K562 (cell line): ENCODE results near the gene ENKUR. TPM values are rescaled to one million over a fixed set of nuclear protein-coding genes. Genes with fewer than 3 reads are reported as not detected.
A peak's percentile ranks its signal among the peaks of the same experiment; 100 is the strongest.

Experiments
- BACH1 ChIP-seq: fragments of 200-800 bp; sonication (Bioruptor generic); IDR thresholded peaks from 2 replicates; pipeline ENCODE4 v1.6.1; 2016; ENCODE audit warnings: missing genetic modification characterization, missing compliant biosample characterization
- DIDO1 ChIP-seq: fragments of 450-650 bp; IDR thresholded peaks from 2 replicates; pipeline ENCODE4 v1.6.1; 2016; ENCODE audit warnings: low read depth, missing biosample characterization, missing genetic modification characterization
- E4F1 ChIP-seq: fragments of 250-450 bp; sonication (Bioruptor Pico); IDR thresholded peaks from 2 replicates; pipeline ENCODE4 v1.5.0; 2021; ENCODE audit warnings: mild to moderate bottlenecking, borderline replicate concordance
- FOXM1 ChIP-seq, 2 experiments: fragments of 450-650 bp in 1 of 2; sonication (generic) in 1 of 2; formaldehyde crosslinking in 1 of 2; IDR thresholded peaks; 2 replicates each; pipeline versions ENCODE4 v1.6.1 to v1.9.0; 2017 to 2022; ENCODE audit warnings: low read depth in 2 of 2, mild to moderate bottlenecking in 2 of 2, missing genetic modification reagents in 1 of 2, moderate library complexity in 1 of 2
- FUS ChIP-seq: fragments of 200-400 bp; formaldehyde crosslinking; optimal IDR thresholded peaks from 2 replicates; pipeline ENCODE3; 2017; ENCODE audit warnings: low read depth, low read length
- HNRNPH1 ChIP-seq: fragments of 200-400 bp; formaldehyde crosslinking; optimal IDR thresholded peaks from 2 replicates; pipeline ENCODE3; 2017; ENCODE audit warnings: low read depth, mild to moderate bottlenecking, low read length, moderate library complexity
- SNAPC5 ChIP-seq: fragments of 250-450 bp; sonication (Bioruptor Pico); IDR thresholded peaks from 2 replicates; pipeline ENCODE4 v1.8.0; 2021; ENCODE audit warnings: moderate library complexity, mild to moderate bottlenecking, inconsistent platforms
- SRSF1 ChIP-seq: fragments of 200-400 bp; formaldehyde crosslinking; IDR thresholded peaks from 2 replicates; pipeline ENCODE4 v1.6.1; 2017; ENCODE audit warnings: mild to moderate bottlenecking, low read depth, low read length, moderate library complexity
- SRSF7 ChIP-seq: fragments of 200-400 bp; formaldehyde crosslinking; optimal IDR thresholded peaks from 2 replicates; pipeline ENCODE3; 2017; ENCODE audit warnings: mild to moderate bottlenecking, low read depth, low read length
- STAT5A ChIP-seq: IDR thresholded peaks from 2 replicates; pipeline ENCODE4 v1.6.1; 2012; ENCODE audit warnings: low read length, inconsistent platforms, borderline replicate concordance
- THRA ChIP-seq: fragments of 450-650 bp; IDR thresholded peaks from 2 replicates; pipeline ENCODE4 v1.6.1; 2017; ENCODE audit warnings: mild to moderate bottlenecking, moderate library complexity
- TOE1 ChIP-seq, 2 experiments: fragments of 450-650 bp in 1 of 2; sonication (generic) in 1 of 2; formaldehyde crosslinking in 1 of 2; IDR thresholded peaks; 2 replicates each; pipeline versions ENCODE4 v1.7.1 to v1.8.0; 2016 to 2022; ENCODE audit warnings: borderline replicate concordance in 2 of 2, mild to moderate bottlenecking in 2 of 2, antibody characterized with exemption in 1 of 2, inconsistent platforms in 1 of 2, low read depth in 1 of 2, missing genetic modification reagents in 1 of 2, moderate library complexity in 1 of 2
- ZBTB7A ChIP-seq: IDR thresholded peaks from 2 replicates; pipeline ENCODE4 v1.6.1; 2011; ENCODE audit warnings: low read depth, mild to moderate bottlenecking, low read length, moderate library complexity, borderline replicate concordance; ENCODE audit not compliant: control insufficient read depth
- ZNF197 ChIP-seq: fragments of 200-800 bp; sonication (Bioruptor generic); IDR thresholded peaks from 2 replicates; pipeline ENCODE4 v1.6.1; 2016; ENCODE audit warnings: low read depth, missing genetic modification characterization, missing compliant biosample characterization
- ZNF830 ChIP-seq: fragments of 250-450 bp; sonication (Bioruptor Pico); IDR thresholded peaks from 2 replicates; pipeline ENCODE4 v1.5.0; 2021; ENCODE audit warnings: mild to moderate bottlenecking
- polyA plus RNA-seq, 8 experiments: library from polyadenylated mRNA; depleted of rRNA in 4 of 8; stranded (reverse) in 5 of 8; unstranded in 3 of 8; fragments of >200 nt; fragmentation: Nextera tagmentation in 2 of 8; fragmentation: Illumina TruSeq in 1 of 8; extraction: Ambion mirVana in 2 of 8; extraction: Trizol in 1 of 8; gene quantifications; 2 replicates each; pipeline versions ENCODE4 v1.2.1 to v1.2.3, GENCODE V29; 2011 to 2014; ENCODE audit warnings: inconsistent platforms in 1 of 8, missing spikeins in 1 of 8
- total RNA-seq, 7 experiments: library from RNA; depleted of rRNA in 6 of 7; stranded (reverse); fragments of >200 nt in 6 of 7; fragmentation: Illumina TruSeq in 2 of 7; extraction: Trizol in 2 of 7; gene quantifications; 2 replicates each; pipeline versions ENCODE4 v1.2.1 to v1.2.3, GENCODE V29; 2011 to 2021; ENCODE audit warnings: low replicate concordance in 1 of 7
- TF ChIP-seq, protein P1 (sequence below): fragments of 450-650 bp; conservative IDR thresholded peaks from 2 replicates; pipeline ENCODE4 v1.6.1; 2016; ENCODE audit warnings: missing genetic modification characterization, low read depth, mild to moderate bottlenecking, missing compliant biosample characterization, moderate library complexity
- TF ChIP-seq, protein P2 (sequence below): fragments of 200-800 bp; sonication (Bioruptor generic); IDR thresholded peaks from 2 replicates; pipeline ENCODE4 v1.6.1; 2017; ENCODE audit warnings: missing genetic modification characterization, missing compliant biosample characterization
- TF ChIP-seq, protein P3 (sequence below): fragments of 250-450 bp; sonication (Bioruptor Pico); IDR thresholded peaks from 2 replicates; pipeline ENCODE4 v1.4.0; 2020; ENCODE audit warnings: mild to moderate bottlenecking

The ENKUR gene
- total and polyA plus RNA-seq, 9 of the 15 experiments (the other 6 are each of a cell fraction or from before 2014, with no cell fraction given), result 0.06 to 0.46 (median 0.20) TPM

DNA sequence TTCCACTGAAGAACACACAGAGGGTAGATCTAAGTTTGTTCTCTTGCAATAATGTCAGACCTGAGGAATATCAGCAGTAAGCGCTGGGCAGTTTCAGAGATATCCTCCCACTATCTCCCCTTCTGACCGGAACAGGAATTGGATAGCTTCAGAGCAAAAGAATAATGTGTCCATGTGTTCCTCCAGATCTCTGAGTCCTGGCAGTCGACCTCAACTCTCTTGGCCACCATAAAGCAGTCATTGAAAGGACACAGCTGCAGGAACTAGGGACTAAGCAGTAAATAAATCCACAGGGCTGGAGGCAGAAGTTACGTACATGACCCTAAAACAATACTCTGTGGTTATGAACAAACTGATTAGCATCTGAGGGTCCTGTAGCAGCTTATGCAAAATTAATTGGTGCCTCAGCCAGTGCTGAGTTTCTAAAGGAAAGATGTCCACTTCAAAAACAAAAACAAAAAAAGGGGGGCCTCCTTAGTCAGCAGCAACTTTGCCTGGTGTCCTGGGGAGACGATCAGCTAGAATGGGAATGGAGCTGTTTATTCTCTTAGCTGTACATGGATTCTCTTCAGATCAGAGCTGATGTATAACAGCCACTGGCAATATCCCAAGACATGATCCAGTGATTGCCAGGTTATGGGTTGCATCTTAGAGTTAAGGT lies 57.1 kb downstream of the ENKUR start (continued):
- TF ChIP-seq, protein P1, sequence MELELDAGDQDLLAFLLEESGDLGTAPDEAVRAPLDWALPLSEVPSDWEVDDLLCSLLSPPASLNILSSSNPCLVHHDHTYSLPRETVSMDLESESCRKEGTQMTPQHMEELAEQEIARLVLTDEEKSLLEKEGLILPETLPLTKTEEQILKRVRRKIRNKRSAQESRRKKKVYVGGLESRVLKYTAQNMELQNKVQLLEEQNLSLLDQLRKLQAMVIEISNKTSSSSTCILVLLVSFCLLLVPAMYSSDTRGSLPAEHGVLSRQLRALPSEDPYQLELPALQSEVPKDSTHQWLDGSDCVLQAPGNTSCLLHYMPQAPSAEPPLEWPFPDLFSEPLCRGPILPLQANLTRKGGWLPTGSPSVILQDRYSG (tag), result 0 out of 2 replicates have a peak, but pooled peaks have one; percentile 25
- no peak for TF ChIP-seq TOE1 (IDR thresholded peaks at IDR 0.05; ENCODE audit: borderline replicate concordance)
- no peak for TF ChIP-seq TOE1 (CRISPR knock-in tag; IDR thresholded peaks at IDR 0.05; ENCODE audit: borderline replicate concordance, low read depth)
- TF ChIP-seq ZBTB7A, result no peak
- TF ChIP-seq SRSF7, result no peak
- TF ChIP-seq, protein P2, sequence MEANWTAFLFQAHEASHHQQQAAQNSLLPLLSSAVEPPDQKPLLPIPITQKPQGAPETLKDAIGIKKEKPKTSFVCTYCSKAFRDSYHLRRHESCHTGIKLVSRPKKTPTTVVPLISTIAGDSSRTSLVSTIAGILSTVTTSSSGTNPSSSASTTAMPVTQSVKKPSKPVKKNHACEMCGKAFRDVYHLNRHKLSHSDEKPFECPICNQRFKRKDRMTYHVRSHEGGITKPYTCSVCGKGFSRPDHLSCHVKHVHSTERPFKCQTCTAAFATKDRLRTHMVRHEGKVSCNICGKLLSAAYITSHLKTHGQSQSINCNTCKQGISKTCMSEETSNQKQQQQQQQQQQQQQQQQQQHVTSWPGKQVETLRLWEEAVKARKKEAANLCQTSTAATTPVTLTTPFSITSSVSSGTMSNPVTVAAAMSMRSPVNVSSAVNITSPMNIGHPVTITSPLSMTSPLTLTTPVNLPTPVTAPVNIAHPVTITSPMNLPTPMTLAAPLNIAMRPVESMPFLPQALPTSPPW, result peak; percentile 56
- TF ChIP-seq SNAPC5 (CRISPR knock-in tag), result no peak
- TF ChIP-seq HNRNPH1, result no peak
- no peak for TF ChIP-seq E4F1 (CRISPR knock-in tag)
- no peak for TF ChIP-seq THRA
- TF ChIP-seq STAT5A, result 0 out of 2 replicates have a peak, but pooled peaks have one; percentile 12
- no peak for TF ChIP-seq SRSF1
- no peak for TF ChIP-seq FUS
- peak; percentile 66; the same call in 1 of the 2 replicates for TF ChIP-seq BACH1 (tag)
- no peak for TF ChIP-seq FOXM1 (IDR thresholded peaks at IDR 0.05; ENCODE audit: low read depth)
- no peak for TF ChIP-seq FOXM1 (CRISPR knock-in tag; IDR thresholded peaks at IDR 0.05; ENCODE audit: low read depth)
- no peak for TF ChIP-seq ZNF830 (CRISPR knock-in tag)
- TF ChIP-seq, protein P3, sequence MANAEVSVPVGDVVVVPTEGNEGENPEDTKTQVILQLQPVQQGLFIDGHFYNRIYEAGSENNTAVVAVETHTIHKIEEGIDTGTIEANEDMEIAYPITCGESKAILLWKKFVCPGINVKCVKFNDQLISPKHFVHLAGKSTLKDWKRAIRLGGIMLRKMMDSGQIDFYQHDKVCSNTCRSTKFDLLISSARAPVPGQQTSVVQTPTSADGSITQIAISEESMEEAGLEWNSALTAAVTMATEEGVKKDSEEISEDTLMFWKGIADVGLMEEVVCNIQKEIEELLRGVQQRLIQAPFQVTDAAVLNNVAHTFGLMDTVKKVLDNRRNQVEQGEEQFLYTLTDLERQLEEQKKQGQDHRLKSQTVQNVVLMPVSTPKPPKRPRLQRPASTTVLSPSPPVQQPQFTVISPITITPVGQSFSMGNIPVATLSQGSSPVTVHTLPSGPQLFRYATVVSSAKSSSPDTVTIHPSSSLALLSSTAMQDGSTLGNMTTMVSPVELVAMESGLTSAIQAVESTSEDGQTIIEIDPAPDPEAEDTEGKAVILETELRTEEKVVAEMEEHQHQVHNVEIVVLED (CRISPR knock-in tag), result no peak
- TF ChIP-seq ZNF197 (CRISPR knock-in tag), result no peak
- no peak for TF ChIP-seq DIDO1
